Hepatocyte (in vitro differentiated cells): ENCODE results near the gene SLC7A8. TPM values are rescaled to one million over a fixed set of nuclear protein-coding genes. Genes with fewer than 3 reads are reported as not detected.

Experiments used
- DNase-seq: peaks from one replicate; pipeline ENCODE4 v3.0.0-alpha.2; 2016; ENCODE audit warnings: low spot score
- H2AFZ ChIP-seq: fragments of 200-600 bp; sonication (generic); 2 replicates; pipeline ENCODE4 v1.6.0; 2016; ENCODE audit warnings: antibody characterized with exemption, mild to moderate bottlenecking
- H3K27ac ChIP-seq: fragments of 200-600 bp; sonication (generic); 2 replicates; pipeline ENCODE4 v1.5.1; 2016; ENCODE audit warnings: mild to moderate bottlenecking
- H3K27me3 ChIP-seq: fragments of 200-600 bp; sonication (generic); 2 replicates; pipeline ENCODE4 v1.6.1; 2016
- H3K36me3 ChIP-seq: fragments of 200-600 bp; sonication (generic); replicated peaks from 2 replicates; pipeline ENCODE4 v1.5.1; 2016; ENCODE audit warnings: low read depth; ENCODE audit not compliant: insufficient read depth
- H3K4me1 ChIP-seq: fragments of 200-600 bp; sonication (generic); 2 replicates; pipeline ENCODE4 v1.5.1; 2016; ENCODE audit warnings: mild to moderate bottlenecking, moderate library complexity; ENCODE audit not compliant: insufficient read depth
- H3K4me2 ChIP-seq: fragments of 200-600 bp; sonication (generic); 2 replicates; pipeline ENCODE4 v1.6.0; 2016
- H3K4me3 ChIP-seq: fragments of 200-600 bp; sonication (generic); 2 replicates; pipeline ENCODE4 v1.5.1; 2016; ENCODE audit warnings: mild to moderate bottlenecking
- H3K79me2 ChIP-seq: fragments of 200-600 bp; sonication (generic); 2 replicates; pipeline ENCODE4 v1.6.0; 2017; ENCODE audit warnings: mild to moderate bottlenecking
- H3K9me2 ChIP-seq: fragments of 200-600 bp; sonication (generic); replicated peaks from 2 replicates; pipeline ENCODE4 v1.6.0; 2017; ENCODE audit warnings: mild to moderate bottlenecking; ENCODE audit not compliant: insufficient read depth
- H3K9me3 ChIP-seq: fragments of 200-600 bp; sonication (generic); 2 replicates; pipeline ENCODE4 v1.5.1; 2016; ENCODE audit warnings: low read depth, mild to moderate bottlenecking
- H4K20me1 ChIP-seq: fragments of 200-600 bp; sonication (generic); 2 replicates; pipeline ENCODE4 v1.6.0; 2016; ENCODE audit warnings: mild to moderate bottlenecking; ENCODE audit not compliant: insufficient read depth, poor library complexity, severe bottlenecking
- CTCF ChIP-seq: fragments of 200-600 bp; sonication (generic); IDR thresholded peaks from 2 replicates; pipeline ENCODE4 v1.5.1; 2016; ENCODE audit warnings: antibody characterized with exemption, mild to moderate bottlenecking; ENCODE audit not compliant: poor library complexity
- EZH2 ChIP-seq: fragments of 200-600 bp; sonication (generic); IDR thresholded peaks from 2 replicates; pipeline ENCODE4 v1.6.1; 2016; ENCODE audit warnings: antibody characterized with exemption, mild to moderate bottlenecking, borderline replicate concordance
- EZH2phosphoT487 ChIP-seq: fragments of 200-600 bp; sonication (generic); IDR thresholded peaks from one replicate; pipeline ENCODE4 v1.6.1; 2018; ENCODE audit warnings: antibody characterized with exemption, mild to moderate bottlenecking, low read depth, moderate library complexity; ENCODE audit not compliant: unreplicated experiment, severe bottlenecking
- WGBS: methylation state at CpG from one replicate; pipeline ENCODE4 v1.1.6; 2016; ENCODE audit warnings: low lambda C conversion rate; ENCODE audit errors: missing lambda C conversion rate; 5-methylcytosine and 5-hydroxymethylcytosine counted together
- polyA plus RNA-seq: library from polyadenylated mRNA; unstranded; fragments of >200 nt; fragmentation: Nextera tagmentation; extraction: Ambion mirVana; gene quantifications from 2 replicates; pipeline ENCODE4 v1.2.1, GENCODE V29; 2016
- total RNA-seq: library from RNA; depleted of rRNA; stranded (reverse); fragments of >200 nt; gene quantifications from 2 replicates; pipeline ENCODE4 v1.2.3, GENCODE V29; 2014

SLC7A8 gene
- total and polyA plus RNA-seq, 2 experiments from 2014 or later: 54.6 to 123 TPM

- peak overlapping the region; percentile 69 for H3K27ac ChIP-seq
- TF ChIP-seq CTCF (no peak), EZH2 (no peak), EZH2phosphoT487 (no peak)
- H3K9me3 ChIP-seq: no peaks in the 10 kb centered on the region
- H2AFZ ChIP-seq: no peak overlapping the region
- H3K4me1 ChIP-seq: peaks cover 30% of the 10 kb centered on the region
- H3K79me2 ChIP-seq: peaks cover 31% of the 10 kb centered on the region
- H4K20me1 ChIP-seq: no peaks in the 10 kb centered on the region
- 54% methylated on average over 3 of the region's 3 CpGs for WGBS
- no peak overlapping the region for H3K4me3 ChIP-seq
- peak overlapping the region; percentile 38 for H3K4me2 ChIP-seq
- H3K9me2 ChIP-seq: no peaks in the 10 kb centered on the region
- H3K36me3 ChIP-seq: no peaks in the 10 kb centered on the region
- no peaks in the 10 kb centered on the region for H3K27me3 ChIP-seq
- no peak for DNase-seq
These were observed 9.7 kb downstream of the SLC7A8 start for GRCh38 chr14:23173796-23174195.

DNA sequence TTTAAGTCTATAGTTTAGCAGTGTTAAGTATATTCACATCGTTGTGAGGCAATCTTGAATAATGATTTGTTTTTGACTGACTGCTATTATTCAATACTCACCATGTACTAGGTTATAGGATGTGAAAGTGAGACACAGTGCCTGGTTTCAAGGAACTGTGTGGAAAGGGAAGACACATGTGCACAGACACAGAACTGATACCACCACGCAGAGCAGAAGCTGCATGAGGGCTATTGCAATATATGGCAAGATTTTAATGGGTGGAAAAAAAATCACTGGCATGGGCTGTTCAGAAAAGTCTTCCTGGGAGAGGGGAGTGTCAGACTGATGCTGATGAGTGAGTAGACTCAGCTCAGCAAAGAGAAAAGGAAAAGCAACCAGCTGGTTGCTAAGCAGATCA is 10.4 kb downstream of the SLC7A8 start:
- no peaks in the 10 kb centered on the region for H3K9me2 ChIP-seq
- H3K27ac ChIP-seq: peak overlapping the region; percentile 51
- H3K27me3 ChIP-seq: no peaks in the 10 kb centered on the region
- H3K4me1 ChIP-seq: peaks cover 38% of the 10 kb centered on the region
- no peak overlapping the region for H3K4me2 ChIP-seq
- no peaks in the 10 kb centered on the region for H3K36me3 ChIP-seq
- 94% methylated on average over 2 of the region's 2 CpGs for WGBS
- H2AFZ ChIP-seq: no peak overlapping the region
- TF ChIP-seq EZH2 (no peak), CTCF (no peak), EZH2phosphoT487 (no peak)
- DNase-seq: no peak
- peaks cover 26% of the 10 kb centered on the region for H3K79me2 ChIP-seq
- no peak overlapping the region for H3K4me3 ChIP-seq
- H4K20me1 ChIP-seq: no peaks in the 10 kb centered on the region
- no peaks in the 10 kb centered on the region for H3K9me3 ChIP-seq

GRCh38 chr14:23172574-23172973 is 10.9 kb downstream of the SLC7A8 start:
- H3K79me2 ChIP-seq: peaks cover 21% of the 10 kb centered on the region
- no peak overlapping the region for H3K4me3 ChIP-seq
- H3K27me3 ChIP-seq: no peaks in the 10 kb centered on the region
- H3K36me3 ChIP-seq: no peaks in the 10 kb centered on the region
- WGBS: 70% methylated on average over 3 of the region's 3 CpGs
- H4K20me1 ChIP-seq: no peaks in the 10 kb centered on the region
- H3K9me3 ChIP-seq: no peaks in the 10 kb centered on the region
- H3K4me2 ChIP-seq: no peak overlapping the region
- peak overlapping the region; percentile 59 for H3K27ac ChIP-seq
- no peaks in the 10 kb centered on the region for H3K9me2 ChIP-seq
- TF ChIP-seq EZH2 (no peak), EZH2phosphoT487 (no peak), CTCF (no peak)
- peaks cover 39% of the 10 kb centered on the region for H3K4me1 ChIP-seq
- no peak overlapping the region for H2AFZ ChIP-seq
- DNase-seq: no peak

DNA sequence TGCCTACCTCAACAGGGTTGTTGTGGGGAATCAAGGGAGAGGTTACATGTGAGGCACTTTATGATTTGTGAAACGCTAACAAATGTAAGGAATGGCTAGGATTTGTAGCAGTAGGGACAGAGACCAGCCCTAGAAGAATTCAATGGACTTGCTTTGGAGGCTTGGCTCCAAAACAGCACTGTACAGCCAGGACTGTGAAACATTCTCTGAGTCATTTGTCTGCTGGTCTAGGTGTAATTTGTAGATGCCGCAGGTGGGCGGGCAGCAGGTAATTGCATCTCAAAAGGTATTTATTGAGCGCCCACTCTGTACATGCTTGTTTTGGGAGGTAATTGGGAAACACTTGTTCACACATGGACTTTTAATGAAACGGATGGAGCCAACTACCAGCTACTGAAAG is 11.4 kb downstream of the SLC7A8 start:
- H4K20me1 ChIP-seq: no peaks in the 10 kb centered on the region
- H3K4me2 ChIP-seq: peak overlapping the region; percentile 41
- H3K27ac ChIP-seq: peak overlapping the region; percentile 59
- no peak for DNase-seq
- no peaks in the 10 kb centered on the region for H3K27me3 ChIP-seq
- TF ChIP-seq EZH2 (no peak), CTCF (no peak), EZH2phosphoT487 (no peak)
- H3K4me1 ChIP-seq: peaks cover 41% of the 10 kb centered on the region
- H3K9me3 ChIP-seq: no peaks in the 10 kb centered on the region
- no peak overlapping the region for H3K4me3 ChIP-seq
- H2AFZ ChIP-seq: no peak overlapping the region
- 82% methylated on average over 5 of the region's 5 CpGs for WGBS
- H3K79me2 ChIP-seq: peaks cover 18% of the 10 kb centered on the region
- no peaks in the 10 kb centered on the region for H3K9me2 ChIP-seq
- no peaks in the 10 kb centered on the region for H3K36me3 ChIP-seq
